HG03442 (cell line): ENCODE results near the gene CYP4A22.
"Not testable (repeated sequence)": the region's sequence is repeated elsewhere in the genome, so short reads cannot be mapped to it uniquely, and the experiment has no call there.

Experiments
- ATAC-seq: cut with Tn5 transposase; IDR thresholded peaks from one replicate; pipeline ENCODE4 v1.9.1; 2021; ENCODE audit warnings: mild to moderate bottlenecking, moderate library complexity; ENCODE audit not compliant: unreplicated experiment

Gene CYP4A22

DNA sequence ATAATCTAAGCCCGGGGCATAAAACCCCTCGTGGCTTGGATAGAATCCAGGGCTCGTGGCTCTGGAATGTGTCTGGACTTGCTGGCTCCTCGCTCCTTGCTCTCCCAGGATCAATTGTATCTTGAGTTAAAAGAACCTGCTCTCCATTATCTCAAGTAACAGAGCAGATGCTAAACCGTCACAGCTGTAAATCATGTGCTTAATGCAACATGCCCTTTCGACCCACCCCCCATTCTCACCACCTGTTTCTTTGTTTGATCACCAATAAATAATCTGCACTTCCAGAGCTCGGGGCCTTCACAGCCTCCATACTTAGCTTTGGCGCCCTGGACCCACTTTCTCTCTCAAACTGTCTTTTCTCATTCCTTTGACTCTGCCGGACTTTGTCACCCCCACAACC lies 11.9 kb downstream of the CYP4A22 start:
- ATAC-seq: not testable (repeated sequence)

DNA sequence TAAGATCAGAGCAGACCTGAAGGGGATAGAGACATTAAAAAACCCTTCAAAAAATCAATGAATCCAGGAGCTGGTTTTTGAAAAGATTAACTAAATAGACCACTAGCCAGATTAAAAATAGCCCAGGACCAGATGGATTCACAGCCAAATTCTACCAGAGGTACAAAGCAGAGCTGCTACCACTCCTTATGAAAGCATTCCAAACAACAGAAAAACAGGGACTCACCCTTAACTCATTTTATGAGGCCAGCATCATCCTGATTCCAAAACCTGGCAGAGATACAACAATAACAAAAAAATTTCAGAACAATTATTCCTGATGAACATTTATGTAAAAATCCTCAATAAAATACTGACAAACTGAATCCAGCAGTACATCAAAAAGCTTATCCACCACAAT lies 19.2 kb downstream of the CYP4A22 start:
- ATAC-seq: not testable (repeated sequence)

DNA sequence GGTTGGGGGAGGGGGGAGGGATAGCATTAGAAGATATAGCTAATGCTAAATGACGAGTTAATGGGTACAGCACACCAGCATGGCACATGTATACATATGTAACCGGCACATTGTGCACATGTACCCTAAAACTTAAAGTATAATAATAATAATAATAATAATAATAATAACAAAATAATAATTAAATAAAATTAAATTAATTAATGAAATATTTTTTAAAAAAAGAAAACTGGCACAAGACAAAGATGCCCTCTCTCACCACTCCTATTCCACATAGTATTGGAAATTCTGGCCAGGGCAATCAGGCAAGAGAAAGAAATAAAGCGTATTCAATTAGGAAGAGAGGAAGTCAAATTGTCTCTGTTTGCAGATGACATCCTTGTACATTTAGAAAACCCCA lies 20.7 kb downstream of the CYP4A22 start:
- ATAC-seq: not testable (repeated sequence)

DNA sequence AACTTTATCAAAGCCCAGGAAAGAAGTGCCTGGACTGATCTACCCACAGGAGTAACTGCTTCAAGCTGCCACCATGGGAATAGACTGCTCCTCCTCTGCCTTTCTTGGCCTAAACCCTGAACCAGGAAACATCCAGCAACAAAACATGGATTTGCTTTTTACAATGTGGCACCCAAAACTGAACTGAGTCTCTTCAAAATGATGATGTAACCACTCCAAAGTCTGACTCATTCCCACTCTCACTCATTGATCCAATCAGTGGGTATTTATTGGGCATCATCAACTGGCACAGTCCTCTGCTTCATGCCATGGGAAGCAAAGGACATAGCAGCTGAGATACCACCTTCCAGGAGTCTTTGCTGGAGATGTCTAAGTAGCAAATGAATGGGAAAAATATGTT lies 23.5 kb downstream of the CYP4A22 start:
- ATAC-seq: no peak

DNA sequence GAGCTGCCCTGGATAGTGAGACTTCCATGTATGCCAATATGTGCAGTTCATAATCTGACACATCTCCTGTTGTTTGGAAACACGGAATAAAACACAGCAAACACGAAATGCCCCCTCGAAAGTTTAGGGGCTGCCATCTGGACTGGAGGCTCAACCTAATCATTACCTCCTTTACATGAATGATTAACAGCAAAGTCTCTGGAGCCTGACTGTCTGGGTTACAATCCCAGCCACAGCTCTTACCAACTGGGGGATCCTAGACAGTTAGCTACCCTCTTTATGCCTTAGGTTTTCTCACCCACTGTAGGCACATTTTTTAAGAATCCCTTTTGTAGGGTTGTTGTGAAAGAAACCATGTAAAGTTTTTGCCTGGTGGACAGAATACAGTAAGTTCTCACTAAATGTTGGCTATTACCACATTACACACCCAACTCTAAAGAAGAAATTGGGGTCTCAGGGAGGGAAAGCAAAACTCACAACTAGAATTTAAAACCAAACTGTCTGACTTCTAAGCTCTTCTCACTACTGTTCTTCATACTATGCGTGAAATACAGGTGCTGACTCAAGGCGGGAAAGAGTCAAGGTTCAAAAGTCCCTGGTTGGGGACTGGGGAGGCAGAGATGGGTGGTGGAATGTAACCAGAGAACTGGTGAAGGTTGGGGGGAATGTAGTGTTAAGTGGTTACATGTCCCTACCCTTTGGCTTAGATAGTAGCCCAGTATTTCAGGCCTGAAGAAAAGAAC lies 24.2 kb downstream of the CYP4A22 start:
- no peak for ATAC-seq

DNA sequence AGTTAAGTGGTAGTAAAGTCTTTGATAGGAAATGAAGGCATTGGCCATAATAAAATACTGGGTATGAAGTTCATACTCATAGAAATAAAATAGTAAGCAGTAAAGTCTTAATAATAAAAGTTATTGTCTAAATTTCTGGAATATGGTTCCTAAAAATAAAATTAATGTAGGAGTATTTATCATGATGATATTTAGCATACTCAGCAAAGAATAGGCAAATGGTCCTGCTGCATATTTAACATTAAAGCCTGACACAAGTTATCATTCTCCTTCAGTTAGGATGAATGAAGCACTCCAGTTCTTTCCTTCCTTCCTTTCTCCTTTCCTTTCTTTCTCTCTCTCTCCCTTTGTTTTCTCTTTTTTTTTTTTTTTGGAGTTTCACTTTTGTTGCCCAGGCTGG lies 27.3 kb downstream of the CYP4A22 start:
- ATAC-seq: no peak

DNA sequence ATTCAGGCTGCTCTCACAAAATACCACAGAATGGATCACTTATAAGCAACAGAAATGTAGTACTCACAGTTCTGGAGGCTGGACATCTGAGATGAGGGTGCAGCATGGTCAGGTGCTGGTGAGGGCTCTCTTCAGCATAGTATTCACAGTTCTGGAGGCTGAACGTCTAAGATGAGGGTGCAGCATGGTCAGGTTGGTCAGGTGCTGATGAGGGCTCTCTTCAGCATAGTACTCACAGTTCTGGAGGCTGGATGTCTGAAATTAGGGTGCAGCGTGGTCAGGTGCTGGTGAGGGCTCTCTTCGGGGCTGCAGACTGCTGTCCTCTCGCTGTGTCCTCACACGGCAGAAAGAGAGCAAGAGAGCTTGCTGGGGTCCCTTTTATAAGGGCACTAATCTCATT lies 35.5 kb downstream of the CYP4A22 start:
- no peak for ATAC-seq

DNA sequence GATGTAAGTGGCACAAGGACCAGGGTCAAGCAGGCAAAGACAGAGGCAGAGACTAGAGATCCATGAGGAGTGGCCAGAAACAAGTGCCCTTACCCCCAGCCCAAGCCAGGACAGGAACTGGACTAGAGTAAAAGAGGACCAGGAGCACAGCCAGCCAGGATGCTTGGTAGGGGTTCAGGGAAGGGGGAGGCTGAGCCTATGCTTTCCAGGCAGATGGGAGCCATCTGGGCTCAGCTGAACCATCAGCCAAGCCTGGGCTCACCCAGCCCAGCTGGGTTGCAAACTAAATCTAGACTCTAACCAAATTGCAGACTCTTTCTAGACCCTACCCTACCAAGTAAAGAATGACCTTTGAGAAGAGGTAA lies 37.4 kb downstream of the CYP4A22 start:
- no peak for ATAC-seq

DNA sequence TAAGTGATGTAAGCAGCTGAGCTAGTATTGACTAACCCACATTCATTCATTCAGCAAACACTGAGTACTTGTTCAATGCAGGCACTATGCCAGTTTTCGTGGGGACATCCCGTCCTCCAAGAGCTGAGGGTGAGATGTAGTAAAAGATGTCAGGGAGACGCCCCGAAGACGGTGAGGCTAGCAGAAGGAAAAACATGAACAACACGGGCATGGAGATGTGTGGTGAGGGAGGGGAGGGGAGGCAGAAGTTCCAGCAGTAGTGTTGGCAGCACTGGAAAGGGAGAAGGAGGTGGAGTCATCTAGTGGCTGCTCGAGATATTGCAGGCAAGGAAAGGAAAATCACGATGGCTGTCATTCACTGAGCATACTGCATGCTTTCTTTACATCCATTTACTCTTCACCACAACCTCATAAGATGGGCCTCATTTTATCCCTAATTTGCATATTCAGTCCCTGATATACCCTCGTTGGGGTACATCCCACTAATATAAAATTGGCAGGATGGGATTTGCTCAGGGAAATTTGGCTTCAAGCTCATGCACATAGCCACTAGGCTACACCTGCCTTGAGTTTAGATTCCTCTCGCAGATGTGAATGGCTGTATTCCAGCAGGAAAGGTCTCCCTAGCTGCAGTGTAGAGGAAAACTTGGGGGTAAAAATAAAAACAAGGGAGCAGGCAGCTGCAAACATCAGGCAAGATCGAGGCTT lies 38.1 kb downstream of the CYP4A22 start:
- ATAC-seq: peak; percentile 37

DNA sequence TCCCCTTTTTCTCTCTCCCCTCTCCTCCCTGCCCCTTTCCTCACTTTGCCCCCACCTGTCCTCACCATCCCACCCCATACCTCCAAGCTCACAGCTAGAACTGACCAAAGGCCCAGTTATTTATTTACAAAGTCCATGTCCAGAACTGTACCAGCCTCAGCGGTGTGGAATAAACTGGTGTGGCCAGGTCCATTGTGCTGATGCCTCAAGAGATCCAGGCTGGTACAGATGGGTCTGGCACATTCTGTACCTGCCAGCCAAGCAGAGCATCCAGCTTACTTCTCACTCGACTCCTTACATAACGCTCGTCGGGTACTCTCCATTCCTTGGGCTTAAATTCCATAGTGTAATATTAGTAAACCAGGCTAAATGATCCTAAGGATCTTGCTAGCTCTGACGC lies 40.8 kb downstream of the CYP4A22 start:
- ATAC-seq: no peak

DNA sequence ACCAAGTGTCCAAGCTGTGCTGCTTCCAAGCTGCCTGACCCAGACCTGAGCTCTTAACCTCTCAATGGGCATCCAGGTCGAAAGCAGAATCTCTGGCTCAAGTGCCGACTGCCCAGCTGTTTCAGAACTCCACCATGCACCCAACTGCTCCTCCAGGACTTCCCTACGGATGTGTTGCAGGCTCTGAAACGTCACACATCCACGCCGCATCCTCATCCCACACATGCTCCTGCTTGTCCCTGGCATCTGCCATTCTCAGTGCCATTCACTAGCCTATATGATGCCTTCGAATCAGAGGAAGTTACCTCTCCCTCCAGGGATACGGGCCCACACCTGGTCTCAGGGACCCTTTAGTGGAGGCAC lies 41.4 kb downstream of the CYP4A22 start:
- ATAC-seq: no peak

DNA sequence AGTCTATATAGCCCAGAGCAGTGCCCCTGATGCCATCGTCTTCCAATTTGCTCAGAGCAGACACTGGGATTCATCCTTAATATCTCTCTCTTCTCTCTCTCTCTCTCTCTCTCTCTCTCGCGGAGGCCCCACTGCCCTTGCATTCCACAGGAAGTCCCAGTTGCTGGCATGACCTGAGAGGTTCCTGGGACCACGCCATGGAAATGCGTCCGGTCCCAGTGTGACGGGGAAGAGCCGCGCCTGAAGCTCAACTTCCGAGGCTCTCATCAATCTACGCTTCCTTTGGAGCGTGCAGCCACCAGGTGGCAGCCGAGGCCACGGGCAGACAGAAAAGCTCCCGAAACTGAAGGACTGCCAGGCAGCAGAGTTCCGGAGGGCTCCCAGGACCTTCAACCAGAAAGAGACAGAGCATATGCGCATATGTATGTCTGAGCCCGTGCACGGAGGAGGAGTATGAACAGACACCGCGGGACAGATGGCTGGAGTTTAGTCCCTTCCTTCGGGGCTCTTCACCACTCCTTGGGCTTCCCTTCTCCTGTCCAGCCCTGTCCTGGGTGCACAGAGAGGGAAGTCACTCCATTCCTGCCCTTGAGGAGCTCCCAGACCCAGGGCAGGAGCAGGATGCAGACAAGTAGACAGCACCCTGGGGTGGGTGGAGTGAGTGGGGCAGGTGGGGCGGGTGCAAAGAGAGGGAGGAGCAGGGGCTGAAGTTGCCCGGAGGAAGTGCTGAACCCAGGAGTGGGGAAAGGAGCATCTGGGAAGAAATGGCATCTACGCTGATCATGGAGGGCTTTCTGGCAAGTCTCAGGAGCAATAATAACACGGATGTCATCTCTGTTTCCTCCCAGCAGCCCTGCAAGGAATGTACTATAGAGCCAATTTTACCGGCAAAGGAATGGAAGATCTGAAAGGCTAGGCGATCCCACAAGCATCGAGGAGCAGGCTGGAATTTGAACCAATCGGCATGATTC lies 42.1 kb downstream of the CYP4A22 start:
- peak; percentile 87 for ATAC-seq

DNA sequence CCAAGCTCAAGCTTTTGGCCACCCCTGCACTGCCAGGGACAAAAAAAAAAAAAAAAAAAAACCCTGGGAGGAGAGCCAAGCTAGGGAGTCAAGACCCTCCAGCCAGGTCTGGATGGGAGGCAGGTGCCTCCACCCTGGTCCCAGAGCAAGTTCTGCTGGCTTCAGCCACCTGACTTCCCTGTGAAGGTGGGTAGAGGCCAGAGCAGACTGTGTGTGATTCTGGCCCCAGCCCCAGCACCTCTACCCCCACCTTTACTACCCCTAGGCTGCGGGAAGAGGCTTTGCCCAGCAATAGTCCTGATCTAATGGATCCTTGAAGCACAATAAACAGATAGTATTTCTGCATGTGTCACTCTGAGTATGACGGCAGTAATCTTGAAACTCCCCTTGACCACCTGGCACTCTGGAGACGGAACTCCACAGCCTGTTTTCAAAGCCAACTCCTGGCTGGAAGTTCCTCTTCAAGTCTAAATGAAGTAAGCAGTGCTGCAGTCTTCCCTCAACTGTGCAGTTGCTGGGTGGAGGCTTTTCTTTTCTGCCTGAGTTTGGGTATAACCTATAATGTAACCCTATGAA lies 42.8 kb downstream of the CYP4A22 start:
- no peak for ATAC-seq

DNA sequence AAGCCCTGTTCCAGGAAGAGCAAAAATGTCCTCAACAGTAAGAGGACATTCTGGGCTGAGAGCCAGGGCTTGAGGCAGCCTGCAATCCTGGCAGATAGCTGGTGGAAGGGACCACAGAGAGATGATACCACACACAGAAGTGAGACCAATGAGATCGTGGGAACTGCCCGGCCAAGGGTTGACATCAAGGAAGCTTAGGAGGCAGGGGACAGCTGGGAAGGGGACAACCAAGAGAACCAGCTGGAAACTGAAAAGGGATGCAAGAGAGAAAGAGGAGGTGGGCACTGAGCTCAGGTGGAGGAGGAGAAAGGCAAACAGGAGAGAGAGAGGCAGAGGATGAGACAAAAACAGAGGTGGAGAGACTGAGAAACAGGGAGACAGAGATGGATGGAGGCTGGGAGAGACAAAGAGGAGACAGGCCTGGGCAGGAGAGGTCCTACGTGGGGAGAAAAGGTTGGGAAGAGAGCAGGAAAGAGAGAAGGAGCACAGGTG lies 43.4 kb downstream of the CYP4A22 start:
- no peak for ATAC-seq

DNA sequence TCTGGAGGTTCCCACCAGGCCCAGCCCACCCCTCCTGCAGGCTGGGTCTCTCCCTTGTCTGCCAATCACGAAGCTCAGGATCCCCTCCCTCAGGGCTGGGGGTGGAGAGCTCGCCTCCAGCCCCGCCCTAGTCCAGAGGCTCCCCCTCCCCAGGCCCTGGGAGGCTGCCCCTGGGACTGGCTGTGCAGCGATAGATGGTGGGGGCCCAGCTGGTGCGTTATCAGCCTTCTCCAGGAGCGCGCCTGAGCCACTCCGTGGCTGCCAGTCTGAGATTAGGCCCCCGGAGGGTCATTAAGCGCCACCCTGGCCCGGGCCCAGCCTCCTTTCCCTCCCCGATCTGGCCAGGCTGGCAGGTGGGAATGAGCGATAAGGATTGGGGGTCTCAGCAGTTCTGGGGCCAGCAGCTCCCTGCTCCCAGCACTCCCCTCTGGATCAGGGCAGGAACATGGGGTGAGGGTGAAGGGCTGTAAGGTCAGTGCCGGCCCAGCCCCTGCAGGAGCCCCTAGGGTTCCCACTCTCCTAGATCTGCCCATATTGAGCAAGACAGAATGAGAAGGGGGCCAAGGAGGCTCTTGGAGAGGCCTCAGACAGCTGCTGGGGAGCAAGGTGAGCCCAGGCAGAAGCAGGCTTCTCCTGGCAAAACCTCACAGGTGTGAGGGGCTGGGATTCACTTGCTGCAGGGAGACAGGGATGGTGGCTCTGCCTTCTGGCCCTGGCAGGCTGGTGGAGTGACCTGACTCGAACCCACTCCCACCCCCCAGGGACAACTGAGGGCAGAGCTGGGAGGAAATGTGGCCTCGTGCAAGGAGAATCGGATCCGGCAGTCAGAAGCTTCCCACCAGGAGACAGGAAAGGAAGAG lies 44.1 kb downstream of the CYP4A22 start:
- ATAC-seq: no peak

DNA sequence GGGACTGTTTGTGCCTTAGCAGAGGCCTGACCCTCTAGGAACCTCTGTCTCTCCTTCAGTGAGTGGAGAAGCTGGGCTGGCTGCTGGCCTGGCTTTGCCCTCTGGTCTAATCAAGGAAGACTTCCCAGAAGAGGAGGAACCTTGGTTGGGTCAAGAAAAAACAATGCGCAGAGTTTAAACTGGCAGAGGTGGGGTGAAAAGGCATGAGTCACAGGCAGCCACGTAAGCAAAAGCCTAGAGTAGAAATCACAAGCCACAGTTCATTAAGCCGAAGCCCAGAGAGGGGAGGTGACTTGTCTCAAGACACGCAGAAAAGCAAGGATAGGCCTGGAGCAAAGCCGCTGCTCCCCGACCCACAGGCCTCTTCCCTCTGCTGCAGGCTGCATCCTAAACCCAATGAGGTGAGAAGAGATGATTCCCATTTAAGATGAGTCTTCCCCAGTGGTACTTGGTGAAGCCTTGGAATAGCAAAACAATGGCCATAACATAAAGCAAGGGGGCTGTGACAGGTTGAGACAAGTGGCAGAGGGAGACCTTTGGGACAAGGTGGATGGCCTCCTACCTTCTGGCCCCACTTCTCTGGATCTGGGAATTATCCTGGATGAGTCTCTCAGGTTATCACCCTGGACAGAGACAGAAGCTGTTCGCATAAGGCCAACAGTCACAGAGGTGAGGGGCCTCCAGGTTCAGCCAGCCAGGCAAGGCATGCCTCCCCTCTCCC lies 44.9 kb downstream of the CYP4A22 start:
- ATAC-seq: no peak

DNA sequence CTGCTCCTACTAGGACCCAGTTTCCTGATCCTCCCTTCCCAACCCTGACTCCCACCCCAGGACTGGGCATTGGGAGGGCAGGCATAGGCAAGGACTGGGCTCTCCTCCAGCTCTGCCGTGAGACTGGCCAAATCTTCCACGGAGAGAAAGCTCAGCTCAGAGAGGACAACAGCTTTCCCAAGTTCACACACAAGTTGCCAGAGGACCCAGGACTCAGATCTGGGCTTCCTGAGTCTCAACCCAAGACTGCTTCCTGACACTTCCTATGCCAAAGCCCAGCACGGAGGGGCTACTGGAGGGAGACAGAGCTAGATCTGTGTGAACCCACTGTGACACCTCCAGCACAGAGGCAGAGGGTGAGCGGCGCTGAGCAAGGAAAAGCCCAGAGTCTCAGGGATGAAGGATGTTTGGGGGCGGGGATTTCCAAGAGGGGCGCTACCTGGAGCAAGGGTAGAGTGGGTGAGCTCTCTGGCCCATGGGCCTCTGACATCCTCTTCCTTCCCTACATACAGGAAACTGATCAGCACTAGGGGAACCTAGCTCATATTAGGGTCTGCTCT lies 45.5 kb downstream of the CYP4A22 start:
- no peak for ATAC-seq

DNA sequence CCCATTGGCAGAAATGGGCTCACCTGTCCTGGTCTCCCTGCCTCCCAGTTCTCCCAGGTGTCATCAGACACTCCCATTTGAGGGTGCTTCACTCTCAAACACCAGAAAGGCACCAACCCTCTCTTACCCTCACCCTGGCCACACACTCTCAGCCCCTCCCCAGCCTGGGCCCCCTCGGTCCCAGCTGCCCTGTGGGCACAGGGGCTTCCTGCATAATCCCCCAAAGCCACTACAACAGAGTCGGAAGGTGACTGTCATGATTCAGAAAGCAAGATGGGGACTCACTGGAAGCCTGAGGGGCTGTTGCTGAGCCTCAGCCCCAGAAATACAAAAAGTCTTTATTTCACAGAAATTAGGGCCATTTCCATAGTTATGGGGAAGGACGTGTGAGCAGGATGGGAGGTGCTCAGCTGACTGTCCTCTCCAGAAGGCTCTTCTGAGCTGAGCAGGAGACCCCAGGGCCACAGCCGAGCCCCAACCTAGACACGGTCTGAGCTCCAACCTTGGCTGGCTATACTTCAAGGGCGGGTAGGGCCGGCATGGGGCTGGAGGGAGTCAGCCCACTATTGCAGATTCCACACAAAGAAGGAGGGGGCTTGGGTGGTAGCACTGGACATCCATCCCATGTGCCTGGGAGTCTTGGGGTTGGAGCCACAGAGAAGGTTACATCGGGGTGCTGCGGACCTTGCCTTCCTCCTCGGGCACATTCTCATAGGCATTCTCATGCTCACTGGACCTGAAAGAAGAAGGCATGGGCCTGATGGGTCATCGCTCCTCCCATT lies 46.3 kb downstream of the CYP4A22 start:
- ATAC-seq: no peak
